ENCODE data around the gene OR2V2.
"Not testable (repeated sequence)": the region's sequence is repeated elsewhere in the genome, so short reads cannot be mapped to it uniquely, and the experiment has no call there.

GRCh38 chr5:181101930-181102674 is 45.3 kb upstream of the OR2V2 start:
- not testable (repeated sequence) for TF ChIP-seq EZH2 (IDR thresholded peaks at IDR 0.05; ENCODE audit: insufficient read depth, low read length); CTCF (IDR thresholded peaks at IDR 0.05; ENCODE audit: insufficient read depth, low read depth, low read length)
